ENCODE measurements around the gene N4BP2.

N4BP2 gene

DNA sequence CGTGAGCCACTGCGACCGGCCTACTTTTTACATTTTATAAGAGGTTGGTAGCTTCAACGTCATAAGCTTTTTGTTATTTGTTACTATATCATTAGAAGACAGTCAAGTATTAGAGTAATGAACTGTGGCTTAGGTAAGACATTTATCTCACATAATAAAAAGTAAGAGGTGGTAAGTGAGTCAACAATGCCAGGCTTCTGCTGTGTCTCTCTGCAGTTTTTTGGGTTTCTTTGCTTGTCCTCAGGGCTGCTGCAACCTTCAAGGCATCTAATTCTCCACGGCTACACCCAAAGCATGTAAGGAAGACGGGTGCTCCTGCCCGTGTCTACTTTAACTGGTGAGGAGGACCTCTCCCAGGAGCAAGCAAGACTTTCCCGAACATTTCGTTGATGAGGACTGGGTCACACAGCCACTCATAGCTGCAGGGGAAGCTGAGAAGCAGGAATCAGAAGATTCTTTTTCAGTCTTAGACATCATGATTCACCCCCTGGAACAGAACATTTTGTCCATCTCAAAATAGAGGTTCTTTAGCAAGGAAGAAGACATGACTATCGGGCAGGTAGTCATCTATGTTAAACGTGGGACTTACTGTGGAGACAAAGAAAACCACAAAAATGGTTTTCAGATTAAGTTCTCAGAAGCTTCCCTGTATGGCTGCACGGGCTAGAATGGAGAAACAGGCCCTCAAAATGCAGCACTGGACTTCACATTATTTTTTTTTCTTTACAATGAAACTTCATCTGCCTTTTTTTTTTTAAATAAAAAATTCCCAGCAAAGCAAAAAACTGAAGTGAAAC lies 127.2 kb downstream of the N4BP2 start:
- CTCF ChIA-PET, result interaction anchor here (0.6 to 1.2 kb wide), 4 partner anchors 20 to 220 kb away, joined by 3 to 5 read pairs (median 4); no protein-coding TSS in a partner anchor
- POLR2A ChIA-PET, result no interaction called here
- Histone ChIP-seq H3K4me3 (ENCODE audit: low read depth, low read length) (no peak overlapping the region), H3K27ac (ENCODE audit: extremely low read depth, low read depth, low read length) (no peak overlapping the region), H3K9me3 (ENCODE audit: control insufficient read depth, insufficient read depth, low read depth, low read length) (no peaks in the 10 kb centered on the region), H3K36me3 (ENCODE audit: control insufficient read depth in 2 of 2, insufficient read depth in 1 of 2, low read length in 2 of 2) (no peaks in the 10 kb centered on the region), H3K4me1 (ENCODE audit: control insufficient read depth, insufficient read depth, low read length) (no peaks in the 10 kb centered on the region)
- TF ChIP-seq ZNF302 (tag by site-specific recombination; IDR thresholded peaks at IDR 0.05; ENCODE audit: low read depth), result no peak
- TF ChIP-seq ZBTB21 (tag by site-specific recombination; IDR thresholded peaks at IDR 0.05), result no peak
- no peak for TF ChIP-seq ZSCAN4 (tag by site-specific recombination; IDR thresholded peaks at IDR 0.05)
- no peak for TF ChIP-seq TRIM28 (IDR thresholded peaks at IDR 0.05; ENCODE audit: borderline replicate concordance, low read length)
- no peak for TF ChIP-seq ZNF558 (tag by site-specific recombination; IDR thresholded peaks at IDR 0.05)
- TF ChIP-seq CTCF (tag by site-specific recombination; IDR thresholded peaks at IDR 0.05), result no peak
- TF ChIP-seq, protein P1, sequence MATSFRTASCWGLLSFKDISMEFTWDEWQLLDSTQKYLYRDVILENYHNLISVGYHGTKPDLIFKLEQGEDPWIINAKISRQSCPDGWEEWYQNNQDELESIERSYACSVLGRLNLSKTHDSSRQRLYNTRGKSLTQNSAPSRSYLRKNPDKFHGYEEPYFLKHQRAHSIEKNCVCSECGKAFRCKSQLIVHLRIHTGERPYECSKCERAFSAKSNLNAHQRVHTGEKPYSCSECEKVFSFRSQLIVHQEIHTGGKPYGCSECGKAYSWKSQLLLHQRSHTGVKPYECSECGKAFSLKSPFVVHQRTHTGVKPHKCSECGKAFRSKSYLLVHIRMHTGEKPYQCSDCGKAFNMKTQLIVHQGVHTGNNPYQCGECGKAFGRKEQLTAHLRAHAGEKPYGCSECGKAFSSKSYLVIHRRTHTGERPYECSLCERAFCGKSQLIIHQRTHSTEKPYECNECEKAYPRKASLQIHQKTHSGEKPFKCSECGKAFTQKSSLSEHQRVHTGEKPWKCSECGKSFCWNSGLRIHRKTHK (tag by site-specific recombination; IDR thresholded peaks at IDR 0.05), result no peak
- no peak for TF ChIP-seq SP3 (tag by site-specific recombination; IDR thresholded peaks at IDR 0.05)
- TF ChIP-seq, protein P2, sequence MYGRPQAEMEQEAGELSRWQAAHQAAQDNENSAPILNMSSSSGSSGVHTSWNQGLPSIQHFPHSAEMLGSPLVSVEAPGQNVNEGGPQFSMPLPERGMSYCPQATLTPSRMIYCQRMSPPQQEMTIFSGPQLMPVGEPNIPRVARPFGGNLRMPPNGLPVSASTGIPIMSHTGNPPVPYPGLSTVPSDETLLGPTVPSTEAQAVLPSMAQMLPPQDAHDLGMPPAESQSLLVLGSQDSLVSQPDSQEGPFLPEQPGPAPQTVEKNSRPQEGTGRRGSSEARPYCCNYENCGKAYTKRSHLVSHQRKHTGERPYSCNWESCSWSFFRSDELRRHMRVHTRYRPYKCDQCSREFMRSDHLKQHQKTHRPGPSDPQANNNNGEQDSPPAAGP (tag by site-specific recombination; IDR thresholded peaks at IDR 0.05), result no peak
- no peak for TF ChIP-seq ZNF76 (tag by site-specific recombination; IDR thresholded peaks at IDR 0.05; ENCODE audit: borderline replicate concordance, low read depth)
- TF ChIP-seq ZNF514 (tag by site-specific recombination; IDR thresholded peaks at IDR 0.05), result no peak
- TF ChIP-seq ZNF266 (tag by site-specific recombination; IDR thresholded peaks at IDR 0.05; ENCODE audit: low read depth), result no peak
- no peak for TF ChIP-seq GLIS1 (tag by site-specific recombination; IDR thresholded peaks at IDR 0.05)
- TF ChIP-seq, protein P3, sequence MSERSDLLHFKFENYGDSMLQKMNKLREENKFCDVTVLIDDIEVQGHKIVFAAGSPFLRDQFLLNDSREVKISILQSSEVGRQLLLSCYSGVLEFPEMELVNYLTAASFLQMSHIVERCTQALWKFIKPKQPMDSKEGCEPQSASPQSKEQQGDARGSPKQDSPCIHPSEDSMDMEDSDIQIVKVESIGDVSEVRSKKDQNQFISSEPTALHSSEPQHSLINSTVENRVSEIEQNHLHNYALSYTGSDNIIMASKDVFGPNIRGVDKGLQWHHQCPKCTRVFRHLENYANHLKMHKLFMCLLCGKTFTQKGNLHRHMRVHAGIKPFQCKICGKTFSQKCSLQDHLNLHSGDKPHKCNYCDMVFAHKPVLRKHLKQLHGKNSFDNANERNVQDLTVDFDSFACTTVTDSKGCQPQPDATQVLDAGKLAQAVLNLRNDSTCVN (tag by site-specific recombination; optimal IDR thresholded peaks at IDR 0.05), result no peak
- TF ChIP-seq ZNF391 (tag by site-specific recombination; IDR thresholded peaks at IDR 0.05; ENCODE audit: borderline replicate concordance, low read depth), result no peak
- no peak for TF ChIP-seq ZNF175 (tag by site-specific recombination; IDR thresholded peaks at IDR 0.05)
- no peak for TF ChIP-seq ZSCAN18 (tag by site-specific recombination; IDR thresholded peaks at IDR 0.05)
- TF ChIP-seq, protein P4, sequence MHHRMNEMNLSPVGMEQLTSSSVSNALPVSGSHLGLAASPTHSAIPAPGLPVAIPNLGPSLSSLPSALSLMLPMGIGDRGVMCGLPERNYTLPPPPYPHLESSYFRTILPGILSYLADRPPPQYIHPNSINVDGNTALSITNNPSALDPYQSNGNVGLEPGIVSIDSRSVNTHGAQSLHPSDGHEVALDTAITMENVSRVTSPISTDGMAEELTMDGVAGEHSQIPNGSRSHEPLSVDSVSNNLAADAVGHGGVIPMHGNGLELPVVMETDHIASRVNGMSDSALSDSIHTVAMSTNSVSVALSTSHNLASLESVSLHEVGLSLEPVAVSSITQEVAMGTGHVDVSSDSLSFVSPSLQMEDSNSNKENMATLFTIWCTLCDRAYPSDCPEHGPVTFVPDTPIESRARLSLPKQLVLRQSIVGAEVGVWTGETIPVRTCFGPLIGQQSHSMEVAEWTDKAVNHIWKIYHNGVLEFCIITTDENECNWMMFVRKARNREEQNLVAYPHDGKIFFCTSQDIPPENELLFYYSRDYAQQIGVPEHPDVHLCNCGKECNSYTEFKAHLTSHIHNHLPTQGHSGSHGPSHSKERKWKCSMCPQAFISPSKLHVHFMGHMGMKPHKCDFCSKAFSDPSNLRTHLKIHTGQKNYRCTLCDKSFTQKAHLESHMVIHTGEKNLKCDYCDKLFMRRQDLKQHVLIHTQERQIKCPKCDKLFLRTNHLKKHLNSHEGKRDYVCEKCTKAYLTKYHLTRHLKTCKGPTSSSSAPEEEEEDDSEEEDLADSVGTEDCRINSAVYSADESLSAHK (tag by site-specific recombination; IDR thresholded peaks at IDR 0.05), result no peak

Measured in HEK293 (cell line).